Raji (cell line): Measurements from ENCODE around the gene OR2AG1.

Source experiments
- POLR2A ChIP-seq: IDR thresholded peaks from 2 replicates; pipeline ENCODE4 v1.6.1; 2011; ENCODE audit warnings: low read depth, low read length, control low read depth; ENCODE audit not compliant: insufficient read depth

Gene OR2AG1

GRCh38 chr11:6782720-6783119 is at the start of gene OR2AG1:
TSS of gene OR2AG1 (plus strand) at chr11:6783020. CDS start at chr11:6785038, 2,018 bp downstream.
- no peak for TF ChIP-seq POLR2A

GRCh38 chr11:6733326-6734275 is 49.2 kb upstream of the OR2AG1 start:
- no peak for TF ChIP-seq POLR2A

- TF ChIP-seq POLR2A = no peak
These were observed 48.2 kb upstream of the OR2AG1 start for GRCh38 chr11:6734616-6735015.

- no peak for TF ChIP-seq POLR2A
These were observed 47.5 kb upstream of the OR2AG1 start for GRCh38 chr11:6735306-6735705.

- TF ChIP-seq POLR2A = no peak
These were observed 46.2 kb upstream of the OR2AG1 start for GRCh38 chr11:6736495-6737121.

GRCh38 chr11:6737872-6738466 is 44.9 kb upstream of the OR2AG1 start:
- TF ChIP-seq POLR2A = no peak

GRCh38 chr11:6738590-6738989 is 44.2 kb upstream of the OR2AG1 start:
- TF ChIP-seq POLR2A = no peak

- TF ChIP-seq POLR2A = no peak
These were observed 40.6 kb upstream of the OR2AG1 start for GRCh38 chr11:6742260-6742659.

GRCh38 chr11:6745018-6745417 is 37.8 kb upstream of the OR2AG1 start:
- no peak for TF ChIP-seq POLR2A

- no peak for TF ChIP-seq POLR2A
These were observed 37.3 kb upstream of the OR2AG1 start for GRCh38 chr11:6745465-6746015.

GRCh38 chr11:6746086-6746618 is 36.7 kb upstream of the OR2AG1 start:
- no peak for TF ChIP-seq POLR2A

GRCh38 chr11:6746626-6747025 is 36.2 kb upstream of the OR2AG1 start:
- TF ChIP-seq POLR2A = no peak

- no peak for TF ChIP-seq POLR2A
These were observed 35.6 kb upstream of the OR2AG1 start for GRCh38 chr11:6747097-6747668.

GRCh38 chr11:6755303-6755952 is 27.4 kb upstream of the OR2AG1 start:
- no peak for TF ChIP-seq POLR2A
